Activated naive CD4-positive, alpha-beta T cell treated with anti-CD3 and anti-CD28 coated beads for 36 hours (primary cell): ENCODE measurements around the gene PELI1. TPM values are rescaled to one million over a fixed set of nuclear protein-coding genes. Genes with fewer than 3 reads are reported as not detected.
A peak's percentile ranks its signal among the peaks of the same experiment; 100 is the strongest.

Experiments
- CTCF ChIA-PET: fragments of 350-600 bp; sonication (Branson Sonifier 250); formaldehyde crosslinking; loops from one replicate; lab custom pipeline; 2021; ENCODE audit warnings: antibody characterized with exemption; lab: Charles Lee
- DNase-seq: peaks from one replicate; pipeline ENCODE4 v3.0.0-alpha.2; 2020
- H3K27ac Mint-ChIP-seq: one replicate; pipeline ENCODE4 v1.8.0; 2021; ENCODE audit warnings: mild to moderate bottlenecking, mixed read lengths
- H3K27me3 Mint-ChIP-seq: one replicate; pipeline ENCODE4 v1.8.0; 2021; ENCODE audit warnings: low read depth, mixed read lengths
- H3K36me3 Mint-ChIP-seq: one replicate; pipeline ENCODE4 v1.8.0; 2021; ENCODE audit warnings: low read depth, mixed read lengths
- H3K4me1 Mint-ChIP-seq: one replicate; pipeline ENCODE4 v1.8.0; 2021; ENCODE audit warnings: low read depth, mixed read lengths
- H3K4me3 Mint-ChIP-seq: one replicate; pipeline ENCODE4 v1.8.0; 2021; ENCODE audit warnings: mild to moderate bottlenecking, moderate library complexity, mixed read lengths
- H3K9me3 Mint-ChIP-seq: one replicate; pipeline ENCODE4 v1.8.0; 2021; ENCODE audit warnings: mixed read lengths
- intact Hi-C: fragments of 100-400 bp; cut with micrococcal nuclease; formaldehyde crosslinking; loops from one replicate; pipeline ENCODE4 v1.15.1; 2023
- total RNA-seq, 2 experiments: library from RNA; stranded (reverse); gene quantifications; one replicate each; pipeline ENCODE4 v1.2.3, GENCODE V29; 2021

The PELI1 gene
- total RNA-seq = 10 to 100 TPM; 25.7 to 28.0 TPM

- peak within 1 kb of the TSS; percentile 94 for H3K27ac Mint-ChIP-seq
- peaks cover 5% of the 10 kb centered on the region for H3K36me3 Mint-ChIP-seq
- H3K27me3 Mint-ChIP-seq = no peaks in the 10 kb centered on the region
- CTCF ChIA-PET = interaction anchor here (1.6 kb wide), 1 partner anchor 12 kb away, joined by 4 read pairs; no protein-coding TSS in a partner anchor
- peaks cover 31% of the 10 kb centered on the region for H3K4me1 Mint-ChIP-seq
- DNase-seq = peak; percentile 98
- H3K9me3 Mint-ChIP-seq = no peaks in the 10 kb centered on the region
- H3K4me3 Mint-ChIP-seq = peak within 1 kb of the TSS; percentile 94
- intact Hi-C loops = loop anchor here (1.0 to 10.0 kb wide), 10 partner anchors 30 to 1950 kb away; partner anchors contain the start of genes AFTPH, B3GNT2, MDH1 and WDPCP
Observed at GRCh38 chr2:64144057-64145013, at the start of gene PELI1. Gene PELI1 (minus strand): TSS chr2:64144420. CDS start chr2:64108310, 36,110 bp downstream.

DNA sequence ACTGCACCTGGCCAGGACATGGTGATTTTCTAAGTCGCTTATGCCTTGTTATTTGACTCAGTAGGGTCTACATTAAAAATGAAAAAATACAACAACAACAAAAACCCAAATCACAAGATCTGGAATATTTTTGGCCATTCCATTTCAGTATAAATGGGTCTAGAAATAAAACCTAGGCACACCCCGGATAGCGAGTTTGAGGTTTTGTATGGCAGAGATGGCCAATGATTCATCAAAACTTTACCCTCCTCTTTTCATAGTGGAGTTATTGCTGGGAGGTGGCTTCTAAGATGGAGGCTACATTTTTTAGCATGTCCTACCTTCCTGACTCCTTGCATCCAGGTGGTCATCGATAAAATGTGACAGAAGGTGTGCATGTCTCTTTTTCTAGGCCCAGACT, 49.3 kb upstream of the PELI1 start:
- no peak for DNase-seq
- CTCF ChIA-PET = no interaction called here
- Mint-ChIP-seq H3K27ac (no peak overlapping the region), H3K9me3 (no peaks in the 10 kb centered on the region), H3K36me3 (no peaks in the 10 kb centered on the region), H3K27me3 (no peaks in the 10 kb centered on the region), H3K4me3 (no peak overlapping the region), H3K4me1 (peaks cover 29% of the 10 kb centered on the region)
- intact Hi-C loops = no loop called here

- CTCF ChIA-PET = no interaction called here
- H3K27ac Mint-ChIP-seq = no peak overlapping the region
- H3K4me1 Mint-ChIP-seq = peaks cover 30% of the 10 kb centered on the region
- H3K36me3 Mint-ChIP-seq = no peaks in the 10 kb centered on the region
- intact Hi-C loops = no loop called here
- H3K4me3 Mint-ChIP-seq = no peak overlapping the region
- DNase-seq = no peak
- H3K9me3 Mint-ChIP-seq = no peaks in the 10 kb centered on the region
- no peaks in the 10 kb centered on the region for H3K27me3 Mint-ChIP-seq
Observed at GRCh38 chr2:64192664-64193105, 48.5 kb upstream of the PELI1 start.

GRCh38 chr2:64192125-64192479, 47.9 kb upstream of the PELI1 start:
- CTCF ChIA-PET = no interaction called here
- intact Hi-C loops = no loop called here
- H3K36me3 Mint-ChIP-seq = no peaks in the 10 kb centered on the region
- no peaks in the 10 kb centered on the region for H3K27me3 Mint-ChIP-seq
- no peak for DNase-seq
- no peak overlapping the region for H3K4me3 Mint-ChIP-seq
- H3K27ac Mint-ChIP-seq = no peak overlapping the region
- H3K9me3 Mint-ChIP-seq = no peaks in the 10 kb centered on the region
- H3K4me1 Mint-ChIP-seq = peaks cover 30% of the 10 kb centered on the region

GRCh38 chr2:64189586-64189985, 45.4 kb upstream of the PELI1 start:
- intact Hi-C loops = no loop called here
- Mint-ChIP-seq H3K27me3 (peaks cover 3% of the 10 kb centered on the region), H3K27ac (no peak overlapping the region), H3K36me3 (no peaks in the 10 kb centered on the region), H3K9me3 (no peaks in the 10 kb centered on the region), H3K4me1 (peaks cover 30% of the 10 kb centered on the region), H3K4me3 (no peak overlapping the region)
- DNase-seq = no peak
- CTCF ChIA-PET = interaction anchor here (0.7 kb wide), 2 partner anchors 41 to 149 kb away, joined by 3 to 4 read pairs; no protein-coding TSS in a partner anchor

GRCh38 chr2:64189167-64189566, 44.9 kb upstream of the PELI1 start:
- Mint-ChIP-seq H3K27ac (no peak overlapping the region), H3K4me1 (peaks cover 30% of the 10 kb centered on the region), H3K27me3 (peaks cover 3% of the 10 kb centered on the region), H3K4me3 (no peak overlapping the region), H3K36me3 (no peaks in the 10 kb centered on the region), H3K9me3 (no peaks in the 10 kb centered on the region)
- no peak for DNase-seq
- intact Hi-C loops = no loop called here
- CTCF ChIA-PET = interaction anchor here (0.7 kb wide), 2 partner anchors 41 to 148 kb away, joined by 3 to 4 read pairs; no protein-coding TSS in a partner anchor

DNA sequence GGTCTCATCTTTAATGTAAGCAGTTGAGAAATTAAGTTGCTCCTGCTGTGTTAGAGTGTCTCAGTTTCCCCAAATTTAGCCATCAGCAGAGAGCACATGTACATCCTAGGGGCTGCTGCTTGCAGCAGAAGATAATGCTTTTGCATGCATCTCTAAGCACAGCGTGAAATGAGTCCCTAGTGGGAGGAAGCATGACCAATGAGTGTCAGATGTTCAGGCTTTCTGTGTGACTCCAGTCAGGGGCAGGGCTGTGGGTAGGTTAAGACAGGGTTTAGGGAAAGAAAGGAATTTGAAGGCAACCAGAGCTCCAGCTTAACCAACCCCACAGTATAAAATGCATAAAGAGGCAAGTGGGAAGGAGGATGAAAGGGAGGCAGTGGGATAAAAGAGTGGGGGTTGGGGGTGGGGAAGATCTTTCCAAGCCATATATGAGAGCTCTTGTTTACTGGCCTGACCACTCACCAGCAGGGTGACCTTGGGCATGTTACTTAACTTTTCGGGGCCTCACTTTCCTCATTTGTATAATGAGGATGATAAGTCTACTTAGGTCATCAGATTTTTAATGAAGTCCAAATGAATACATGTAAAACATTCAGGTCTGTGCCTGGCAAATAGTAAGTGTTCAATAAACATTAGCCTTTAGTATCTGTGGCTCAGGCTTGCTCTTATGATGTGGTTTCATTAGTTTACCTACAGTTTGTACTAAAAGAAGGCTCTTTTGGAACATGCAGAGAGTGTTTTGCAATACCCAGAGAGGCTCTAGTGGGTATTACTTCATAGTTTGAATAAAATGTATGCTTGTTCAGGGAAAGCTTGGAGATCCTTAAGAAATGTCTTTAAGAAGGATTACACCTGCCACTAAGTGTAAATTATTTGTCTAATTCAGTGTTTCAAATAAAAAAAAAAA, 42.7 kb upstream of the PELI1 start:
- H3K4me1 Mint-ChIP-seq = peaks cover 25% of the 10 kb centered on the region
- H3K9me3 Mint-ChIP-seq = no peaks in the 10 kb centered on the region
- no peak overlapping the region for H3K4me3 Mint-ChIP-seq
- CTCF ChIA-PET = no interaction called here
- DNase-seq = no peak
- H3K27ac Mint-ChIP-seq = no peak overlapping the region
- no peaks in the 10 kb centered on the region for H3K36me3 Mint-ChIP-seq
- peaks cover 5% of the 10 kb centered on the region for H3K27me3 Mint-ChIP-seq
- intact Hi-C loops = no loop called here

DNA sequence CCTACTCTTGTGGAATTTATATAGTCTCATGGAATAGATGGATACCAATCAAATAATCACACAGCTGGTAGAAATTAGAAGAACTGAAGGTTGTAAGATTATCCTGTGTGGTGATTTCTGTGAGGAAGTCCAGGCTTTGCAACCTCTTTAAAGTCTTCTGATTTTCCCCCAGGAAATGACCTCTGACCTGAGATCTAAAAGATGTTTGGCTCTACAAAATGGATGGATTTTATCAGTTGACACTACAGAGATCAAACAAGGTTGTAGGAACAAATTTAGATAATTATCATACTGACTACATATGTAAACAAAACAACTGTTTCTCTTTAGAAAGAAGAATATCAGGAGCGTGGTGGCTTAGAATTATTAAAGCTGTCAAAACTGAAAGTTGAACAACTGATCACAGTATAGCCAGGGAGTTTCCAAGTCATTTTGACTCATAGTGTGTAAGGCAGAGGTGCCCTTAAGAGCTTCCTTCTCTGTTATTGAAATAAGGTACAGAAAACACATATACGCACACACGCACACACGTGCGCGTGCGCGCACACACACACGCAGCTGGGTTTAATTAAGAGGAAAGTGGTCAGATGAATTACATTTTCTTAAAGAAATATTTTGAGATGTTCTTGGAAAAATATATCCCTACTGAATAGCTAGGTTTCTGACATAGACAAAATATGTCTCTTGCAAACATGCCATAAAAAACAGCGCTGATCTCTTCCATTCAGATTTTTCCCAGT, 35.5 kb upstream of the PELI1 start:
- peaks cover 2% of the 10 kb centered on the region for H3K27me3 Mint-ChIP-seq
- H3K4me3 Mint-ChIP-seq = no peak overlapping the region
- no peak overlapping the region for H3K27ac Mint-ChIP-seq
- no peaks in the 10 kb centered on the region for H3K36me3 Mint-ChIP-seq
- DNase-seq = no peak
- intact Hi-C loops = no loop called here
- CTCF ChIA-PET = interaction anchor here (0.6 to 1.3 kb wide), 3 partner anchors 120 to 148 kb away, joined by 3 to 4 read pairs (median 3); no protein-coding TSS in a partner anchor
- peaks cover 12% of the 10 kb centered on the region for H3K4me1 Mint-ChIP-seq
- H3K9me3 Mint-ChIP-seq = no peaks in the 10 kb centered on the region

GRCh38 chr2:64177315-64177714, 33.1 kb upstream of the PELI1 start:
- no peaks in the 10 kb centered on the region for H3K27me3 Mint-ChIP-seq
- intact Hi-C loops = no loop called here
- peaks cover 13% of the 10 kb centered on the region for H3K4me1 Mint-ChIP-seq
- CTCF ChIA-PET = interaction anchor here (0.7 kb wide), 1 partner anchor 119 kb away, joined by 3 read pairs; no protein-coding TSS in a partner anchor
- no peak overlapping the region for H3K27ac Mint-ChIP-seq
- DNase-seq = no peak
- no peaks in the 10 kb centered on the region for H3K36me3 Mint-ChIP-seq
- no peaks in the 10 kb centered on the region for H3K9me3 Mint-ChIP-seq
- no peak overlapping the region for H3K4me3 Mint-ChIP-seq

- CTCF ChIA-PET = no interaction called here
- peaks cover 11% of the 10 kb centered on the region for H3K4me1 Mint-ChIP-seq
- no peaks in the 10 kb centered on the region for H3K36me3 Mint-ChIP-seq
- no peaks in the 10 kb centered on the region for H3K9me3 Mint-ChIP-seq
- no peak overlapping the region for H3K4me3 Mint-ChIP-seq
- H3K27ac Mint-ChIP-seq = no peak overlapping the region
- intact Hi-C loops = no loop called here
- no peaks in the 10 kb centered on the region for H3K27me3 Mint-ChIP-seq
- DNase-seq = no peak
Observed at GRCh38 chr2:64175419-64176197, 31.4 kb upstream of the PELI1 start.
